Neuronal stem cell (in vitro differentiated cells): ENCODE results near the gene SPRYD3.

Source experiments
- DNase-seq: peaks from one replicate; pipeline ENCODE4 v3.0.0-alpha.2; 2013; ENCODE audit warnings: low spot score
- H2AFZ ChIP-seq: one replicate; pipeline ENCODE4 v1.6.1; 2013; ENCODE audit warnings: mild to moderate bottlenecking, low read length, inconsistent platforms
- H2AK5ac ChIP-seq: 2 replicates; pipeline ENCODE4 v1.6.1; 2013; ENCODE audit warnings: low read depth, mild to moderate bottlenecking, inconsistent platforms, low read length, moderate library complexity, mixed read lengths
- H2BK120ac ChIP-seq: 2 replicates; pipeline ENCODE4 v1.6.1; 2013; ENCODE audit warnings: low read depth, mild to moderate bottlenecking, inconsistent platforms, low read length, moderate library complexity, mixed read lengths
- H2BK12ac ChIP-seq: one replicate; pipeline ENCODE4 v1.6.1; 2013; ENCODE audit warnings: low read length, inconsistent platforms
- H2BK15ac ChIP-seq: 2 replicates; pipeline ENCODE4 v1.6.1; 2013; ENCODE audit warnings: mild to moderate bottlenecking, low read length, inconsistent platforms, mixed read lengths
- H2BK5ac ChIP-seq: one replicate; pipeline ENCODE4 v1.6.1; 2013; ENCODE audit warnings: inconsistent platforms, mild to moderate bottlenecking, low read length, moderate library complexity
- H3K14ac ChIP-seq: one replicate; pipeline ENCODE4 v1.6.1; 2013; ENCODE audit warnings: low read length, inconsistent platforms
- H3K18ac ChIP-seq: 2 replicates; pipeline ENCODE4 v1.6.1; 2013; ENCODE audit warnings: low read length, inconsistent platforms
- H3K23ac ChIP-seq: 2 replicates; pipeline ENCODE4 v1.6.1; 2013; ENCODE audit warnings: low read depth, mild to moderate bottlenecking, mixed read lengths, low read length, inconsistent platforms; ENCODE audit not compliant: poor library complexity
- H3K27ac ChIP-seq: replicated peaks from 3 replicates; pipeline ENCODE4 v1.5.1; 2013; ENCODE audit warnings: low read length, inconsistent platforms
- H3K27me3 ChIP-seq, 3 experiments: 2 replicates each; pipeline ENCODE4 v1.6.1; 2013; ENCODE audit warnings: low read length in 3 of 3, mild to moderate bottlenecking in 2 of 3, inconsistent platforms in 1 of 3, low read depth in 1 of 3, mixed read lengths in 1 of 3, moderate library complexity in 1 of 3; ENCODE audit not compliant: control insufficient read depth in 3 of 3, insufficient read depth in 3 of 3
- H3K36me3 ChIP-seq, 2 donors: replicated peaks in 1 of 2; 2 replicates each; pipeline ENCODE4 v1.6.1; 2013; ENCODE audit warnings: low read length in 2 of 2; ENCODE audit not compliant: control insufficient read depth in 2 of 2, insufficient read depth in 2 of 2
- H3K4ac ChIP-seq: 2 replicates; pipeline ENCODE4 v1.6.1; 2013; ENCODE audit warnings: inconsistent platforms, mild to moderate bottlenecking, low read length, moderate library complexity
- H3K4me1 ChIP-seq, 2 donors: 1 replicate in 1 of 2; 2 replicates in 1 of 2; pipeline ENCODE4 v1.6.1; 2013; ENCODE audit warnings: low read length in 2 of 2, low read depth in 1 of 2; ENCODE audit not compliant: control insufficient read depth in 2 of 2, insufficient read depth in 1 of 2
- H3K4me2 ChIP-seq: one replicate; pipeline ENCODE4 v1.6.1; 2013; ENCODE audit warnings: mild to moderate bottlenecking, low read length, inconsistent platforms; ENCODE audit not compliant: insufficient read depth, poor library complexity, severe bottlenecking
- H3K4me3 ChIP-seq, 2 donors: 2 replicates each; pipeline ENCODE4 v1.5.1; 2013; ENCODE audit warnings: low read length in 2 of 2, mild to moderate bottlenecking in 2 of 2, inconsistent platforms in 1 of 2, moderate library complexity in 1 of 2
- H3K79me1 ChIP-seq: one replicate; pipeline ENCODE4 v1.6.1; 2013; ENCODE audit warnings: low read depth, mild to moderate bottlenecking, inconsistent platforms, low read length, moderate library complexity
- H3K9ac ChIP-seq: one replicate; pipeline ENCODE4 v1.6.1; 2013; ENCODE audit warnings: mild to moderate bottlenecking, low read depth, low read length, inconsistent platforms; ENCODE audit not compliant: poor library complexity
- H3K9me3 ChIP-seq, 2 donors: replicated peaks in 1 of 2; 2 replicates each; pipeline versions ENCODE3 to v1.6.1; 2013; ENCODE audit warnings: low read length in 2 of 2, mild to moderate bottlenecking in 2 of 2, inconsistent platforms in 1 of 2, low read depth in 1 of 2, mixed read lengths in 1 of 2, moderate library complexity in 1 of 2; ENCODE audit not compliant: control insufficient read depth in 2 of 2, insufficient read depth in 1 of 2
- H4K8ac ChIP-seq: one replicate; pipeline ENCODE4 v1.6.1; 2013; ENCODE audit warnings: low read depth, mild to moderate bottlenecking, inconsistent platforms, low read length, moderate library complexity
- H4K91ac ChIP-seq: one replicate; pipeline ENCODE4 v1.6.1; 2013; ENCODE audit warnings: low read length, low read depth, mild to moderate bottlenecking, inconsistent platforms; ENCODE audit not compliant: poor library complexity
- WGBS, 2 donors: extraction: QIAGEN DNeasy Blood & Tissue Kit; methylation state at CpG; one replicate each; pipeline ENCODE4 v1.1.7; 2013; ENCODE audit warnings: missing lambda C conversion rate in 2 of 2, mixed read lengths in 1 of 2; ENCODE audit not compliant: insufficient read length in 2 of 2, insufficient replicate concordance in 1 of 2; ENCODE audit errors: extremely low coverage in 2 of 2; 5-methylcytosine and 5-hydroxymethylcytosine counted together

Gene SPRYD3

DNA sequence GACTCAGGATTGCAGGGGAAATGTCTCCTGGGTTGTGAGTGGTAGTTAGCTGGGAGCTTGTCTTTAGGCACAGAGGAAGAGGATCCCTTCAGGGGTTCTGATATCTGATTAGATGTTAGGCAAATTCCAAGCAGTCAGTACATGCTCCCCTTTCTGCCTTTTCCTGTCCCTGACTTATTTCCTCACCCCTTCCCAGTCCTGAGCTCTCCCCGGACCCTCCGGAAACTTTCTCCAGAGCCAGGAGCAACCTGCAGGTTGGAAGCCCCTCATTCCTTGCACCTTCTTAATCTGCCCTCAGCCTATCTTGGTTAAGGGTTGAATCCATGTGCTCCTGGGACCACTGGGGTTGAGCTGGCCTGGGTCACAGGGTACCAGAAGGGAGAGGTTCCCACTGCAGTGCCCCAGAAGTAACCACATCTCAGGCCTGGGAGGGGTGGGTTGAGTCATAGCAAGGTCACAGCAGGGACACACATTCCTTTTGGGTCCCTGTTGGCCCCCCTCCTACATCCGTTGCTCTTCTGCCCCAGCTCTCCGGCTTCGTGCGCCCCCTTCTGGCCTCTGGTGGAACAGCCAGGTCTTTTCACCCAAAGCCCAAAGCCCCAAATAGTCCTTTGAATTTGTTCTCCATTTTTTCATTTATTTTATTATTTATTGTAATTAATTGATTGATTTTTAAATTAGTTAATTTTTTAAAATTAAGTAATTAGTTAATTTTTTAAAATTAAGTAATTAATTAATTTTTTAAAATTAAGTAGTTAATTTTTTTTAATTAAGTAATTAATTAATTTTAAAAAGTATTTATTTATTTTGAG, 20.1 kb upstream of the SPRYD3 start:
- H3K4me1 ChIP-seq: peaks cover 22 to 25% of the 10 kb centered on the region in 2 donors
- peaks cover 4 to 59% (median 31%) of the 10 kb centered on the region in 3 experiments for H3K27me3 ChIP-seq
- H2BK120ac ChIP-seq: no peak overlapping the region
- H3K4ac ChIP-seq: no peak overlapping the region
- H3K27ac ChIP-seq: no peak overlapping the region
- H3K23ac ChIP-seq: no peak overlapping the region
- H2AFZ ChIP-seq: peak overlapping the region; percentile 91
- H4K8ac ChIP-seq: no peak overlapping the region
- H3K36me3 ChIP-seq: no peaks in the 10 kb centered on the region
- H3K14ac ChIP-seq: no peak overlapping the region
- H3K79me1 ChIP-seq: no peaks in the 10 kb centered on the region
- no peak overlapping the region for H2BK15ac ChIP-seq
- no peak overlapping the region for H3K4me2 ChIP-seq
- no peak overlapping the region for H2BK12ac ChIP-seq
- H3K9me3 ChIP-seq: no peaks in the 10 kb centered on the region
- DNase-seq: peak; percentile 79
- H3K9ac ChIP-seq: peak overlapping the region; percentile 17
- no peak overlapping the region for H3K18ac ChIP-seq
- H4K91ac ChIP-seq: no peak overlapping the region
- H2AK5ac ChIP-seq: no peak overlapping the region
- no CpG with 5 or more reads among the region's 6 CpGs for WGBS, 2 donors
- H2BK5ac ChIP-seq: no peak overlapping the region
- no peak overlapping the region for H3K4me3 ChIP-seq

DNA sequence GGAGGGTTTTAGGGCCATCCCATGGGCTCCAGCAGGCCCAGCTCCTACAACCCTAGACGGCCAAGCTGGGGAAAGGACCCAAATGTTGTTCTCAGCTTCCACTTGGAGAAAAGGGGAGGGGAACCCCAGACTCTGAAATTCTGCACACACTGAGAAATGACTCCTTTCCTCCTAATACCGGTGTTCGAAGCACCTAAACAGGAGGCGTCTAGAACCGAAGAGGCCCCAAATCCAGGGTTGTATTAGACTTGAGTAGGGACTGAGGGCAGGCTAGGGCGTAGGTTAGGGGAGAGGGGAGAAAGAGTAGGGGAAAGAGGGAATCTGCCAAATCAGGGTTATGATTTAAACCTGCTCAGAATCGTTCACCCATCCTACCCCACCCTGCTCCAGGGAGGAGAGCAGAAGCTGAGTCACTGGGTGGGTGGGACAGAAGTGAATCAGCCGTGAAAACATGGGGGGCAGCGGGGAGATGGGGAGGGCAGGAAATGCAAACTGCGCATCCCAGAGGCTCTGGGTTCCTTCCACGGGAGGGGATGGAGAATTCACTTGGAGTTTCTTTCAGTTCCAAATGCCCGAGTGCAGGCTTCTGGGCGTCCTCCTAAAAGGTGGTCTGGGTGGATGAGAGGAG, 19.3 kb upstream of the SPRYD3 start:
- Histone ChIP-seq H3K9ac (no peak overlapping the region), H3K23ac (no peak overlapping the region), H3K4me2 (peak overlapping the region; percentile 99), H3K36me3 (no peaks in the 10 kb centered on the region), H3K27ac (no peak overlapping the region), H2AFZ (peak overlapping the region; percentile 91), H3K4me3 (peak overlapping the region; percentile 40 to 86), H4K91ac (no peak overlapping the region), H2BK15ac (peak overlapping the region; percentile 76), H3K27me3 (peaks cover 4 to 67% (median 31%) of the 10 kb centered on the region in 3 experiments), H3K14ac (no peak overlapping the region), H3K18ac (peak overlapping the region; percentile 78), H2BK120ac (peak overlapping the region; percentile 62), H3K4me1 (peaks cover 18 to 20% of the 10 kb centered on the region in 2 donors), H2BK5ac (no peak overlapping the region), H2BK12ac (no peak overlapping the region), H4K8ac (no peak overlapping the region), H2AK5ac (peak overlapping the region; percentile 82), H3K79me1 (no peaks in the 10 kb centered on the region), H3K4ac (no peak overlapping the region), H3K9me3 (no peaks in the 10 kb centered on the region)
- no CpG with 5 or more reads among the region's 13 CpGs for WGBS, 2 donors
- DNase-seq: no peak

DNA sequence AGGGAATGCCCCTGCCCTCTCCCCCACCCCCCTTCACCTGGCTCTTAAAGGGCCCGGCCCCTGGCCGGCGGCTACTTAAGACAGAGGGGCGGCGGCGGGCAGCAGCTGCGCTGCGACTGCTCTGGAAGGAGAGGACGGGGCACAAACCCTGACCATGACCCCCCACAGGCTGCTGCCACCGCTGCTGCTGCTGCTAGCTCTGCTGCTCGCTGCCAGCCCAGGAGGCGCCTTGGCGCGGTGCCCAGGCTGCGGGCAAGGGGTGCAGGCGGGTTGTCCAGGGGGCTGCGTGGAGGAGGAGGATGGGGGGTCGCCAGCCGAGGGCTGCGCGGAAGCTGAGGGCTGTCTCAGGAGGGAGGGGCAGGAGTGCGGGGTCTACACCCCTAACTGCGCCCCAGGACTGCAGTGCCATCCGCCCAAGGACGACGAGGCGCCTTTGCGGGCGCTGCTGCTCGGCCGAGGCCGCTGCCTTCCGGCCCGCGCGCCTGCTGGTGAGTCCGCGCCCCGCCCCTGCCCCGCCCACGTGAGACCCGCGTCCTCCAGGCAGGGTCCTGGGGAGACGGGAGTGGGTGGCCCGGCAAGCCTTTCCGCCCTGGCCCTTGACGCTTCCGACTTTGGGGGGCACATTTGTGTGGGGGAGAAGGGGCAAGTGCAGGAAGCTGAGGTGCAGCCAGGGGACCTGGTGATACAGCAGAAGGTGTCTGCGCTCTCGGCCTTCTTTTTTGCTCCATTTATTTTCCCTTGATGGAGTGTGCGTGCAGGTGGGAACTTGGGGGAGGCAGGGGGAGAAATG, 18.6 kb upstream of the SPRYD3 start, which contains the start of gene IGFBP6:
Gene IGFBP6 (plus strand): TSS at position 104 of the 790 bp plus-strand sequence. CDS start 51 bp downstream, at position 155.
- Histone ChIP-seq H2AK5ac (peak within 1 kb of the TSS; percentile 82), H3K4me2 (peak within 1 kb of the TSS; percentile 99), H4K8ac (no peak within 1 kb of the TSS), H3K79me1 (no peaks in the 10 kb centered on the region), H3K9ac (peak within 1 kb of the TSS; percentile 90), H2BK15ac (peak within 1 kb of the TSS; percentile 76), H3K4me3 (peak within 1 kb of the TSS; percentile 40 to 86), H3K18ac (peak within 1 kb of the TSS; percentile 97), H3K27me3 (peaks cover 4 to 73% (median 31%) of the 10 kb centered on the region in 3 experiments), H2AFZ (peak within 1 kb of the TSS; percentile 91), H3K4me1 (peaks cover 12 to 17% of the 10 kb centered on the region in 2 donors), H3K27ac (no peak within 1 kb of the TSS), H3K36me3 (no peaks in the 10 kb centered on the region), H3K14ac (peak within 1 kb of the TSS; percentile 97), H4K91ac (peak within 1 kb of the TSS; percentile 35), H2BK12ac (peak within 1 kb of the TSS; percentile 78), H3K4ac (no peak within 1 kb of the TSS), H3K23ac (peak within 1 kb of the TSS; percentile 87), H3K9me3 (no peaks in the 10 kb centered on the region), H2BK120ac (peak within 1 kb of the TSS; percentile 62), H2BK5ac (no peak within 1 kb of the TSS)
- WGBS, 2 donors: no CpG with 5 or more reads among the region's 51 CpGs
- peak; percentile 40 for DNase-seq
